DND-41 (cell line): ENCODE measurements around the gene UBP1.

Source experiments
- CTCF ChIP-seq: IDR thresholded peaks from 2 replicates; pipeline ENCODE4 v1.5.1; 2012; ENCODE audit warnings: borderline replicate concordance, low read length, moderate library complexity, mild to moderate bottlenecking; ENCODE audit not compliant: poor library complexity, severe bottlenecking; ENCODE audit errors: extremely low read depth
- EZH2 ChIP-seq: IDR thresholded peaks from 3 replicates; pipeline ENCODE4 v1.6.1; 2012; ENCODE audit warnings: borderline replicate concordance, low read depth, mild to moderate bottlenecking, moderate library complexity, low read length, inconsistent platforms; ENCODE audit not compliant: severe bottlenecking

DNA sequence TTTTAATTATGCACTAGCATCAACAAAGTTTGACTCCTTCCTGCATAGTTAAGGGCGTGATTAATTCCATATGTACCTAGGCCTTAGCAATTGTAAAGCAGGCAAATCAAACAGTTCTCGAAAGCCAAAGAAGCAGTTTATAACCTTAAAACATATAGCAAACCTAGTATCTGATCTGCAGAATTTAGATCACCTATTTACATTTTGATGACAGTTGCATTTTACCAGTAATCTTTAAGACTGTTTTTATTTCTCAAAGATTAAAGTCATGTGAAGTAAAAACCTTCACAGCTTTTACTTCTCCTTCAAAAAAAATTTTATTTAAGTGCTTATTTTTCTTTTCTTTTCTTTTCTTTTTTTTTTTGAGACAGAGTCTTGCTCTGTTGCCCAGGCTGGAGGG is 20.9 kb upstream of the UBP1 start:
- TF ChIP-seq EZH2 = no peak
- TF ChIP-seq CTCF = no peak
